ENCODE results near the gene MEDAG. TPM values are rescaled to one million over a fixed set of nuclear protein-coding genes. Genes with fewer than 3 reads are reported as not detected.

Gene MEDAG
- total RNA-seq, 1 donor from 2014 or later: not detected

DNA sequence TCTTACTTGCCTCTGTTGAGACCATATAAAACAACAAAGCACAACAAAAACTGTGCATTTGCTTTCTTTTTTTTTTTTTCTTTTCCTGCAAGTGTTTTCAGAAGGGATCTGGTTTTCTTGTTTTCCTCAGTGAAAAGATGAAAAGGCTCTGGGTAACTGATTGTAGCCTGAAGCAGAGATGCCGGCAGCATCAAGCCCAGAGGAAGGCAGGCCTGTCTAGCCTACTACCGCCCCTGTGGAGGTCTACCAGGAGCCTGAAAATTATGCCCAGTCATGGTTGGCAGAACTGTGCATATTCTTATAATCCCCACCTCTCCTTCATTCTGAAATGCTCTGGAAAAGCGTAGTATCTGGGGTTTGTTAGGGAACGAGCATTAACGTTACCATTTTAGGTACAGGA, 32.6 kb upstream of the MEDAG start:
- H3K9me3 Mint-ChIP-seq: no peaks in the 10 kb centered on the region

DNA sequence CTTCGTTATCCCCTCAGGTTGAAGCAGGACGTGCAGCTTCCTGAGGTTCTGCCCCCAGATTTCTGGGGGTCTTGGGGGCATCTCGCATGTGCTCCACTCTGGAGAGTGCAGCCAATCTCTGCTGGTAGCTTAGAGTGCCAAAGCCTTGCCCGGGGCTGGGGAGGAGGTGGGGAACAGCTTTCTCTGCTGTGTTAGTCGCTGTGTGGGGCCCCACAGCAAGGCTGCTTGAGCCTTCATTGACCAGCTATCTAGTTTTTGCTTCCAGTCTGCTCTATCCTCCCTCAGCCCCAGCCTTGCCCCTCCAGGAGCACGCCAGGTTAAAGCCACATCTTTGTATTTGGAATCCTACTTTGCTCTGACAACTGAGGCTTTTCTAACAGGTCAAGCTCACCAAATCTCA, 32.0 kb upstream of the MEDAG start:
- Mint-ChIP-seq H3K4me1 (peaks cover 66% of the 10 kb centered on the region), H3K36me3 (ENCODE audit: low read depth) (no peaks in the 10 kb centered on the region), H3K27me3 (ENCODE audit: low read depth) (no peaks in the 10 kb centered on the region), H3K27ac (ENCODE audit: unreplicated experiment) (peak overlapping the region; percentile 97), H3K9me3 (no peaks in the 10 kb centered on the region), H3K4me3 (peak overlapping the region; percentile 41)
- TF ChIP-seq, protein P1, sequence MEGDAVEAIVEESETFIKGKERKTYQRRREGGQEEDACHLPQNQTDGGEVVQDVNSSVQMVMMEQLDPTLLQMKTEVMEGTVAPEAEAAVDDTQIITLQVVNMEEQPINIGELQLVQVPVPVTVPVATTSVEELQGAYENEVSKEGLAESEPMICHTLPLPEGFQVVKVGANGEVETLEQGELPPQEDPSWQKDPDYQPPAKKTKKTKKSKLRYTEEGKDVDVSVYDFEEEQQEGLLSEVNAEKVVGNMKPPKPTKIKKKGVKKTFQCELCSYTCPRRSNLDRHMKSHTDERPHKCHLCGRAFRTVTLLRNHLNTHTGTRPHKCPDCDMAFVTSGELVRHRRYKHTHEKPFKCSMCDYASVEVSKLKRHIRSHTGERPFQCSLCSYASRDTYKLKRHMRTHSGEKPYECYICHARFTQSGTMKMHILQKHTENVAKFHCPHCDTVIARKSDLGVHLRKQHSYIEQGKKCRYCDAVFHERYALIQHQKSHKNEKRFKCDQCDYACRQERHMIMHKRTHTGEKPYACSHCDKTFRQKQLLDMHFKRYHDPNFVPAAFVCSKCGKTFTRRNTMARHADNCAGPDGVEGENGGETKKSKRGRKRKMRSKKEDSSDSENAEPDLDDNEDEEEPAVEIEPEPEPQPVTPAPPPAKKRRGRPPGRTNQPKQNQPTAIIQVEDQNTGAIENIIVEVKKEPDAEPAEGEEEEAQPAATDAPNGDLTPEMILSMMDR (conservative IDR thresholded peaks at IDR 0.05): no peak
- DNase-seq (ENCODE audit: low read depth, low spot score): no peak

More for the DNA sequence above, 32.6 kb upstream of the MEDAG start:
- Mint-ChIP-seq H3K27ac (ENCODE audit: unreplicated experiment) (peak overlapping the region; percentile 97), H3K4me3 (peak overlapping the region; percentile 61), H3K27me3 (ENCODE audit: low read depth) (no peaks in the 10 kb centered on the region), H3K4me1 (peaks cover 69% of the 10 kb centered on the region), H3K36me3 (ENCODE audit: low read depth) (no peaks in the 10 kb centered on the region)
- DNase-seq (ENCODE audit: low read depth, low spot score): peak; percentile 26
- TF ChIP-seq, protein P1 (conservative IDR thresholded peaks at IDR 0.05): no peak

- Mint-ChIP-seq H3K4me1 (peaks cover 62% of the 10 kb centered on the region), H3K27ac (ENCODE audit: unreplicated experiment) (peak overlapping the region; percentile 97), H3K4me3 (peak overlapping the region; percentile 41), H3K9me3 (no peaks in the 10 kb centered on the region), H3K36me3 (ENCODE audit: low read depth) (no peaks in the 10 kb centered on the region), H3K27me3 (ENCODE audit: low read depth) (no peaks in the 10 kb centered on the region)
- DNase-seq (ENCODE audit: low read depth, low spot score): no peak
- TF ChIP-seq, protein P1 (conservative IDR thresholded peaks at IDR 0.05): no peak
Observed at GRCh38 chr13:30874561-30874960, 31.5 kb upstream of the MEDAG start.

DNA sequence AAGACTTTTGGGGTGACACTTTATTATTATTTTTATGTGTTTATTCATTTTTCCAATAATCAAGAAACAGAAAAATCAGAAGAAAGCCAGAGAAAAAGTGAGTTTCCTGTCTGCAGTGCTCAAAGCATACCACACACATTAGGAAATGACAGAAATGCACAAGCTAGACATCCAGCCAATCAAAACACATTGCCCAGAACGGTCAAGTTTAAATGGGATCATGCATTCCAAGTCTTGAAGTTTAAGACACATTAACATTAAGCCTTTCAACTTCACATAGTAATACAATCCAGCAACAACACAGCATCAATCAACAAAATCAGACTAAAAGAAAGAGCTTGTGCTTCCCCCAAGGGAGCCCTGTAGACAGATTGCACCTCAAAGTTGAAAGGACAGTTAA, 28.7 kb upstream of the MEDAG start:
- Mint-ChIP-seq H3K27ac (ENCODE audit: unreplicated experiment) (no peak overlapping the region), H3K36me3 (ENCODE audit: low read depth) (no peaks in the 10 kb centered on the region), H3K4me3 (no peak overlapping the region), H3K4me1 (peaks cover 49% of the 10 kb centered on the region), H3K9me3 (peaks cover 3% of the 10 kb centered on the region), H3K27me3 (ENCODE audit: low read depth) (no peaks in the 10 kb centered on the region)
- DNase-seq (ENCODE audit: low read depth, low spot score): no peak
- TF ChIP-seq, protein P1 (conservative IDR thresholded peaks at IDR 0.05): no peak

- H3K4me1 Mint-ChIP-seq: peaks cover 30% of the 10 kb centered on the region
Observed at GRCh38 chr13:30880151-30880855, 25.8 kb upstream of the MEDAG start.

More at GRCh38 chr13:30880151-30880855, 25.8 kb upstream of the MEDAG start:
- TF ChIP-seq, protein P1 (conservative IDR thresholded peaks at IDR 0.05): no peak
- Mint-ChIP-seq H3K9me3 (peaks cover 5% of the 10 kb centered on the region), H3K27ac (ENCODE audit: unreplicated experiment) (no peak overlapping the region), H3K36me3 (ENCODE audit: low read depth) (no peaks in the 10 kb centered on the region), H3K27me3 (ENCODE audit: low read depth) (no peaks in the 10 kb centered on the region), H3K4me3 (no peak overlapping the region)
- DNase-seq (ENCODE audit: low read depth, low spot score): no peak
